Measurements from ENCODE around the gene MRPS33.

DNA sequence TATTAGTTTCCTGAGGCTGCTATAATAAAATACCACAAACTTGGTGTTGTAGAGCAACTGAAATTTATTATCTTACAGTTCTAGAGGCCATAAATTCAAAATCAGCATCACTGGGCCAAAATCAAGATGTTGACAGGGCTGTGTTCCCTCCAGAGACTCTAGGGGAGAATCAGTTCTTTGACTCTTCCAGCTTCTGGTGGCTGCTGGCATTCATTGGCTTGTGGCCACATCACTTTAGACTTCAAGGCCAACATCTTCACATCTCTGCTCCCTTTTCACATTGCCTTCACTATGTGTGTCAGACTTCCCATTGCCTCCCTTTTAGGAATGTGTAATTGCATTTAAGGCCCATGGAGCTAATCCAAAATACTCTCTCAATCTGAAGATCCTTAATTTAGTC is 1.6 kb upstream of the MRPS33 start:
- TF ChIP-seq POLR2A (IDR thresholded peaks at IDR 0.05; ENCODE audit: low read depth, low read length) (no peak), SPI1 (IDR thresholded peaks at IDR 0.05; ENCODE audit: low read depth, low read length) (no peak), POLR2AphosphoS5 (IDR thresholded peaks at IDR 0.05; ENCODE audit: low read depth, low read length) (no peak), TAF1 (IDR thresholded peaks at IDR 0.05; ENCODE audit: low read depth, low read length) (no peak), PAX5 (IDR thresholded peaks at IDR 0.05; ENCODE audit: insufficient read depth, low read length, severe bottlenecking) (no peak), POU2F2 (IDR thresholded peaks at IDR 0.05; ENCODE audit: low read depth, low read length) (no peak)

Data from GM12891 (cell line).